Measurements from ENCODE around the gene KCNS1. TPM values are rescaled to one million over a fixed set of nuclear protein-coding genes. Genes with fewer than 3 reads are reported as not detected.

The KCNS1 gene
- total RNA-seq, 1 experiment from 2014 or later = not detected

- Histone ChIP-seq H3K4me1 (ENCODE audit: control insufficient read depth in 1 of 2, insufficient read depth in 2 of 2, low read length in 2 of 2) (peaks cover 0 to 8% of the 10 kb centered on the region in 2 experiments; a peak in 2 of 4 replicates), H3K27me3 (ENCODE audit: insufficient read depth, low read length) (no peaks in the 10 kb centered on the region), H3K79me2 (ENCODE audit: insufficient read depth, low read length) (peaks cover 5% of the 10 kb centered on the region; the same call in 1 of the 2 replicates), H4K20me1 (ENCODE audit: insufficient read depth) (no peaks in the 10 kb centered on the region), H3K9me2 (ENCODE audit: insufficient read depth) (no peaks in the 10 kb centered on the region), H3K27ac (ENCODE audit: low read depth, low read length) (no peak overlapping the region), H3K4me2 (ENCODE audit: low read length) (0 out of 2 replicates have a peak overlapping the region, but pooled peaks have one; percentile 4), H3K9me3 (ENCODE audit: control insufficient read depth in 1 of 2, insufficient read depth in 1 of 2, low read depth in 1 of 2, low read length in 2 of 2) (no peaks in the 10 kb centered on the region), H2AFZ (ENCODE audit: low read depth, low read length, poor library complexity, severe bottlenecking) (no peak overlapping the region), H3K36me3 (ENCODE audit: control insufficient read depth in 1 of 2, insufficient read depth in 2 of 2, low read length in 2 of 2) (peaks cover 0 to 6% of the 10 kb centered on the region in 2 experiments; a peak in 1 of 4 replicates), H3K9ac (ENCODE audit: low read length) (no peak overlapping the region), H3K4me3 (replicated peaks in 1 of 2; ENCODE audit: low read depth in 1 of 2, low read length in 2 of 2) (no peak overlapping the region)
- intact Hi-C loops (cut with micrococcal nuclease) = no loop called here
- TF ChIP-seq FOSL1 (IDR thresholded peaks at IDR 0.05; ENCODE audit: low read depth) = peak; percentile 40; the same call in 1 of the 2 replicates
- no peak for TF ChIP-seq ELF1 (IDR thresholded peaks at IDR 0.05; ENCODE audit: borderline replicate concordance, low read depth)
- peak; percentile 59 for TF ChIP-seq CEBPB (IDR thresholded peaks at IDR 0.05; ENCODE audit: low read depth)
- peak; percentile 28 for TF ChIP-seq SP1 (IDR thresholded peaks at IDR 0.05; ENCODE audit: low read depth)
- TF ChIP-seq JUND (IDR thresholded peaks at IDR 0.05) = peak; percentile 31; the same call in 1 of the 2 replicates
- POLR2A ChIA-PET = no interaction called here
- ATAC-seq (no peak), DNase-seq (ENCODE audit: low read depth, low spot score) (peak; percentile 26)
- RAD21 ChIA-PET (ENCODE audit: low non-redundant PET in 1 of 2, low total read pairs in 2 of 2, uncharacterized antibody in 2 of 2, unreplicated experiment in 2 of 2) = no interaction called here
- no TSS peak for BruUV-seq (replicated peaks)
- CTCF ChIA-PET = interaction anchor here (1.7 kb wide), 1 partner anchor 17 kb away, joined by 8 read pairs; no protein-coding TSS in a partner anchor
Observed at GRCh38 chr20:45061244-45061643, 39.7 kb downstream of the KCNS1 start.

DNA sequence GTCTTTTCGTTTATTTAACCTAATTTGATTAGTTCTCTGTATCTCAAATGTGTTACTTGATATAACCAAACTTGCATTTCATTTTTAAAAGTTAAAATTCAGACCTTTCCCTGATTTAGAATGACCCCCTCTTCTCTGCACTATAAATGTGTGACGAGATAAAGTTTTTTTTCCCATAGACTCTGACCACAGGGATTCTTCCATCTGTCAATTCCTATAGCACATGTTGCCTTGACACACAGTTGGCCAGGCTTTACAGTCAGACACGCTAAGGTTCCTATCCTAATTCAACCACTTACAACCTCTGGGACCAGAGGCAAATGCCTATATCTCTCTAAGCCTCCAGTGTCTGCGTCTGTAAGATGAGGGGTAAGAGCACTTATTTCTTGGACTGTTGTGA is 40.6 kb downstream of the KCNS1 start:
- DNase-seq (ENCODE audit: low read depth, low spot score) = no peak
- ATAC-seq = no peak
- no TSS peak for BruUV-seq (replicated peaks)
- Histone ChIP-seq H3K4me3 (replicated peaks in 1 of 2; ENCODE audit: low read depth in 1 of 2, low read length in 2 of 2) (no peak overlapping the region), H3K79me2 (ENCODE audit: insufficient read depth, low read length) (peaks cover 2% of the 10 kb centered on the region; the same call in 1 of the 2 replicates), H3K27ac (ENCODE audit: low read depth, low read length) (no peak overlapping the region), H3K9ac (ENCODE audit: low read length) (no peak overlapping the region), H4K20me1 (ENCODE audit: insufficient read depth) (no peaks in the 10 kb centered on the region), H3K4me2 (ENCODE audit: low read length) (no peak overlapping the region), H3K36me3 (ENCODE audit: control insufficient read depth in 1 of 2, insufficient read depth in 2 of 2, low read length in 2 of 2) (peaks cover 0 to 6% of the 10 kb centered on the region in 2 experiments; a peak in 1 of 4 replicates), H2AFZ (ENCODE audit: low read depth, low read length, poor library complexity, severe bottlenecking) (no peak overlapping the region), H3K4me1 (ENCODE audit: control insufficient read depth in 1 of 2, insufficient read depth in 2 of 2, low read length in 2 of 2) (peaks cover 0 to 8% of the 10 kb centered on the region in 2 experiments; a peak in 2 of 4 replicates), H3K27me3 (ENCODE audit: insufficient read depth, low read length) (no peaks in the 10 kb centered on the region), H3K9me2 (ENCODE audit: insufficient read depth) (no peaks in the 10 kb centered on the region), H3K9me3 (ENCODE audit: control insufficient read depth in 1 of 2, insufficient read depth in 1 of 2, low read depth in 1 of 2, low read length in 2 of 2) (no peaks in the 10 kb centered on the region)
- ChIA-PET POLR2A (no interaction called here), CTCF (interaction anchor here (0.8 to 1.7 kb wide), 2 partner anchors 16 to 36 kb away, joined by 4 to 8 read pairs; no protein-coding TSS in a partner anchor), RAD21 (ENCODE audit: low non-redundant PET in 1 of 2, low total read pairs in 2 of 2, uncharacterized antibody in 2 of 2, unreplicated experiment in 2 of 2) (no interaction called here)
- intact Hi-C loops (cut with micrococcal nuclease) = no loop called here
- no peak for TF ChIP-seq EZH2 (IDR thresholded peaks at IDR 0.05)
- no peak for TF ChIP-seq SRF (IDR thresholded peaks at IDR 0.05; ENCODE audit: low read depth)
- no peak for TF ChIP-seq ZNF274 (IDR thresholded peaks at IDR 0.05; ENCODE audit: low read depth, low read length)
- TF ChIP-seq FOSL1 (IDR thresholded peaks at IDR 0.05; ENCODE audit: low read depth) = no peak
- TF ChIP-seq TCF7L2 (IDR thresholded peaks at IDR 0.05; ENCODE audit: borderline replicate concordance, extremely low read depth, insufficient read depth, insufficient read length) = no peak
- no peak for TF ChIP-seq ELF1 (IDR thresholded peaks at IDR 0.05; ENCODE audit: borderline replicate concordance, low read depth)
- TF ChIP-seq JUND (IDR thresholded peaks at IDR 0.05) = no peak
- TF ChIP-seq, protein P1, sequence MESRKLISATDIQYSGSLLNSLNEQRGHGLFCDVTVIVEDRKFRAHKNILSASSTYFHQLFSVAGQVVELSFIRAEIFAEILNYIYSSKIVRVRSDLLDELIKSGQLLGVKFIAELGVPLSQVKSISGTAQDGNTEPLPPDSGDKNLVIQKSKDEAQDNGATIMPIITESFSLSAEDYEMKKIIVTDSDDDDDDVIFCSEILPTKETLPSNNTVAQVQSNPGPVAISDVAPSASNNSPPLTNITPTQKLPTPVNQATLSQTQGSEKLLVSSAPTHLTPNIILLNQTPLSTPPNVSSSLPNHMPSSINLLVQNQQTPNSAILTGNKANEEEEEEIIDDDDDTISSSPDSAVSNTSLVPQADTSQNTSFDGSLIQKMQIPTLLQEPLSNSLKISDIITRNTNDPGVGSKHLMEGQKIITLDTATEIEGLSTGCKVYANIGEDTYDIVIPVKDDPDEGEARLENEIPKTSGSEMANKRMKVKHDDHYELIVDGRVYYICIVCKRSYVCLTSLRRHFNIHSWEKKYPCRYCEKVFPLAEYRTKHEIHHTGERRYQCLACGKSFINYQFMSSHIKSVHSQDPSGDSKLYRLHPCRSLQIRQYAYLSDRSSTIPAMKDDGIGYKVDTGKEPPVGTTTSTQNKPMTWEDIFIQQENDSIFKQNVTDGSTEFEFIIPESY (IDR thresholded peaks at IDR 0.05; ENCODE audit: extremely low read depth, insufficient replicate concordance, low read length) = no peak
- TF ChIP-seq SP1 (IDR thresholded peaks at IDR 0.05; ENCODE audit: low read depth) = no peak
- TF ChIP-seq CEBPB (IDR thresholded peaks at IDR 0.05; ENCODE audit: low read depth) = no peak
- TF ChIP-seq SIN3A (IDR thresholded peaks at IDR 0.05; ENCODE audit: low read depth) = no peak
- no peak for TF ChIP-seq POLR2A (IDR thresholded peaks at IDR 0.05; ENCODE audit: borderline replicate concordance, extremely low read depth, insufficient read depth, insufficient read length)
- TF ChIP-seq, protein P2, sequence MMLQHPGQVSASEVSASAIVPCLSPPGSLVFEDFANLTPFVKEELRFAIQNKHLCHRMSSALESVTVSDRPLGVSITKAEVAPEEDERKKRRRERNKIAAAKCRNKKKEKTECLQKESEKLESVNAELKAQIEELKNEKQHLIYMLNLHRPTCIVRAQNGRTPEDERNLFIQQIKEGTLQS (IDR thresholded peaks at IDR 0.05) = no peak
- TF ChIP-seq MAX (IDR thresholded peaks at IDR 0.05) = no peak

Data from HCT116 (cell line).